Neutrophil (primary cell): Measurements from ENCODE around the gene CES3.
A peak's percentile ranks its signal among the peaks of the same experiment; 100 is the strongest.

Source experiments
- H3K27ac ChIP-seq: fragments of 200-600 bp; sonication (generic); 2 replicates; pipeline ENCODE4 v1.5.1; 2016; ENCODE audit warnings: mild to moderate bottlenecking, moderate library complexity
- H3K27me3 ChIP-seq: fragments of 200-600 bp; sonication (generic); 2 replicates; pipeline ENCODE4 v1.6.0; 2016; ENCODE audit warnings: mild to moderate bottlenecking
- H3K36me3 ChIP-seq: fragments of 200-600 bp; sonication (generic); 2 replicates; pipeline ENCODE4 v1.5.1; 2017
- H3K4me1 ChIP-seq, 2 experiments: fragments of 200-600 bp in 1 of 2; sonication (generic) in 1 of 2; 1 replicate in 1 of 2; 2 replicates in 1 of 2; pipeline versions ENCODE4 v1.5.1 to v1.6.1; 2013 to 2016; ENCODE audit warnings: low read depth in 1 of 2, low read length in 1 of 2, mild to moderate bottlenecking in 1 of 2, moderate library complexity in 1 of 2; ENCODE audit not compliant: control insufficient read depth in 1 of 2, insufficient read depth in 1 of 2
- H3K4me3 ChIP-seq, 2 experiments: fragments of 200-600 bp in 1 of 2; sonication (generic) in 1 of 2; 1 replicate in 1 of 2; 2 replicates in 1 of 2; pipeline ENCODE4 v1.5.1; 2013 to 2016; ENCODE audit warnings: low read depth in 1 of 2, low read length in 1 of 2, mild to moderate bottlenecking in 1 of 2, moderate library complexity in 1 of 2
- H3K9me3 ChIP-seq: fragments of 200-600 bp; sonication (generic); 2 replicates; pipeline ENCODE4 v1.5.1; 2016
- CTCF ChIP-seq: fragments of 200-600 bp; sonication (generic); IDR thresholded peaks from 2 replicates; pipeline ENCODE4 v1.5.1; 2016; ENCODE audit warnings: antibody characterized with exemption

The CES3 gene

DNA sequence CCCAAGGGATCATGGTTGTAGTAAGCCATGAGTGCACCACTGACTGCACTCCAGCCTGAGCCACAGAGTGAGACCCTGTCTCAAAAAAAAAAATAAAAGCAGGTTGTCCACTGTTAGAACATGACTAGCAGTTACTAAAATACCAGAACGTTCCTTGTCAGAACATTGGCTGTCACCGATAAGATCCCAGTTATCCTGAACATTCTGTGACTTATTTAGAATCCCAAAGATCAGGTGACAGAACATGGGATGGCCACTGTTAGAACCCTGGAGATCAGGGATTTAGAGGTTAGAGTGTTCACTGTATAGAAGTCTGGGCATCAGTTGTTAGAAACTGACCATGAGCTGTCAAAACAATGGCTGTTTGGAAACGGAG lies 35.9 kb downstream of the CES3 start:
- Histone ChIP-seq H3K4me1 (peaks cover 0 to 11% of the 10 kb centered on the region in 2 experiments), H3K27me3 (peaks cover 47% of the 10 kb centered on the region), H3K4me3 (no peak overlapping the region), H3K36me3 (no peaks in the 10 kb centered on the region), H3K27ac (no peak overlapping the region), H3K9me3 (no peaks in the 10 kb centered on the region)
- no peak for TF ChIP-seq CTCF

GRCh38 chr16:67000384-67001351 lies 39.6 kb downstream of the CES3 start:
- H3K27ac ChIP-seq = peak overlapping the region; percentile 48
- H3K27me3 ChIP-seq = peaks cover 60% of the 10 kb centered on the region
- H3K36me3 ChIP-seq = no peaks in the 10 kb centered on the region
- peak overlapping the region; percentile 72 to 77 for H3K4me3 ChIP-seq
- peaks cover 0 to 11% of the 10 kb centered on the region in 2 experiments for H3K4me1 ChIP-seq
- TF ChIP-seq CTCF = no peak
- no peaks in the 10 kb centered on the region for H3K9me3 ChIP-seq

- Histone ChIP-seq H3K4me1 (peaks cover 0 to 11% of the 10 kb centered on the region in 2 experiments), H3K36me3 (no peaks in the 10 kb centered on the region)
Measured at GRCh38 chr16:67001726-67002125, 40.7 kb downstream of the CES3 start.

DNA sequence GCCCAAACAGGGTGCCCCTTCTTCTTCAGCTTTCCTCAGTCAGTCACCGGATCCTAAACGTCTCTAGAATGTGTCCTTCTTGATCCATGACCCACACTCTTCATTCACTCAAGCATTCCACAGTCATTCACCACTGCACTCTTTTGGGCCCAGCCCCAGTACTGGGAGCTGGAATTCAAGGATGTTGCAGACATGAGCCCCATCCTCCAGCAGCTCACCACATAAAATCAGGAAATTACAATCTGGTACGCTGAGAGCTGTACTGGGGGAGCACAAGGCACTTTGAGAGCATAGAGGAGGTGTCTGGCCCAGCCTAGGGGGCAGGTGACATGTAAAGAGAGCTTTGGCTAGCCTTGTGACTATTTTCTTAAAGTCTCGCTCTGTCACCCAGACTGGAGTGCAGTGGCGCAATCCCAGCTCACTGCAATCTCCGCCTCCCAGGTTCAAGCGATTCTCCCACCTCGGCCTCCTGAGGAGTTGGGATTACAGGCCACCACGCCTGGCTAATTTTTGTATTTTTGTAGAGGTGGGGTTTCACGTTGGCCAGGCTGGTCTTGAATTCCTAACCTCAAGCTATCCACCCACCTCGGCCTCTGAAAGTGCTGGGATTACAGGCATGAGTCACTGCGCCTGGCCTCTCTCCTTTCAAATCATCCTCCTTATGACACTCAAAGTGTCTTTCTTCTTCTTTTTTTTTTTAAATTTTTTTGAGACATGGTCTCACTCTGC lies 46.0 kb downstream of the CES3 start:
- no peaks in the 10 kb centered on the region for H3K4me1 ChIP-seq
- no peak for TF ChIP-seq CTCF
- H3K4me3 ChIP-seq = no peak overlapping the region
- no peak overlapping the region for H3K27ac ChIP-seq
- peaks cover 23% of the 10 kb centered on the region for H3K27me3 ChIP-seq
- no peaks in the 10 kb centered on the region for H3K9me3 ChIP-seq
- no peaks in the 10 kb centered on the region for H3K36me3 ChIP-seq

More at GRCh38 chr16:67001726-67002125, 40.7 kb downstream of the CES3 start:
- H3K4me3 ChIP-seq = no peak overlapping the region
- H3K27ac ChIP-seq = no peak overlapping the region
- TF ChIP-seq CTCF = no peak
- no peaks in the 10 kb centered on the region for H3K9me3 ChIP-seq
- H3K27me3 ChIP-seq = peaks cover 60% of the 10 kb centered on the region

- H3K27me3 ChIP-seq = peaks cover 31% of the 10 kb centered on the region
- peaks cover 6 to 8% of the 10 kb centered on the region in 2 experiments for H3K4me1 ChIP-seq
- TF ChIP-seq CTCF = no peak
Measured at GRCh38 chr16:67009158-67009557, 48.1 kb downstream of the CES3 start.

More at GRCh38 chr16:67009158-67009557, 48.1 kb downstream of the CES3 start:
- H3K36me3 ChIP-seq = no peaks in the 10 kb centered on the region
- H3K4me3 ChIP-seq = no peak overlapping the region
- no peaks in the 10 kb centered on the region for H3K9me3 ChIP-seq
- no peak overlapping the region for H3K27ac ChIP-seq
